Endothelial cell of umbilical vein (primary cell): ENCODE measurements around the gene KLF13. TPM values are rescaled to one million over a fixed set of nuclear protein-coding genes. Genes with fewer than 3 reads are reported as not detected.

Experiments
- BruUV-seq: library from RNA; stranded (reverse); fragments of 400-500 nt; replicated peaks from 2 replicates; lab custom pipeline; 2021; lab: Mats Ljungman, UMichigan
- CTCF ChIA-PET: fragments of 300-600, 350-600 bp; sonication (Branson Sonifier 250); formaldehyde crosslinking; loops from one replicate; lab custom pipeline; 2021; ENCODE audit warnings: antibody characterized with exemption, inconsistent platforms; lab: Charles Lee
- POLR2A ChIA-PET: fragments of 300-600, 350-600 bp; sonication (Branson Sonifier 250); formaldehyde crosslinking; loops from one replicate; lab custom pipeline; 2021; ENCODE audit warnings: antibody characterized with exemption, inconsistent platforms; lab: Charles Lee
- DNase-seq: peaks from one replicate; pipeline ENCODE4 v3.0.0-alpha.2; 2011; ENCODE audit warnings: low read depth, low spot score
- FAIRE-seq: peaks from 2 replicates; lab custom pipeline; 2011; peaks lifted over from hg19 to GRCh38; lab: Jason Lieb, UNC
- H2AFZ ChIP-seq: 2 replicates; pipeline ENCODE4 v1.6.0; 2012; ENCODE audit warnings: low read depth, low read length, control low read depth, inconsistent platforms
- H3K27ac ChIP-seq: 2 replicates; pipeline ENCODE4 v1.5.1; 2011; ENCODE audit warnings: low read depth, mild to moderate bottlenecking, control low read depth, low read length, moderate library complexity; ENCODE audit not compliant: insufficient read depth
- H3K27me3 ChIP-seq, 2 experiments: 2 replicates each; pipeline versions ENCODE4 v1.6.0 to v1.6.1; 2011; ENCODE audit warnings: low read length in 2 of 2, mixed read lengths in 1 of 2; ENCODE audit not compliant: control insufficient read depth in 2 of 2, insufficient read depth in 2 of 2
- H3K36me3 ChIP-seq, 2 experiments: 2 replicates in 1 of 2; 3 replicates in 1 of 2; pipeline ENCODE4 v1.5.1; 2011; ENCODE audit warnings: low read length in 2 of 2, mild to moderate bottlenecking in 1 of 2, moderate library complexity in 1 of 2; ENCODE audit not compliant: control insufficient read depth in 2 of 2, insufficient read depth in 2 of 2; ENCODE audit errors: extremely low read depth in 1 of 2
- H3K4me1 ChIP-seq: 3 replicates; pipeline ENCODE4 v1.5.1; 2011; ENCODE audit warnings: mild to moderate bottlenecking, low read length; ENCODE audit not compliant: control insufficient read depth, insufficient read depth; ENCODE audit errors: extremely low read depth
- H3K4me2 ChIP-seq: 2 replicates; pipeline ENCODE4 v1.6.1; 2011; ENCODE audit warnings: low read length, control low read depth, mixed read lengths; ENCODE audit not compliant: insufficient read depth
- H3K4me3 ChIP-seq, 3 experiments: fragments of 200-600 bp in 1 of 3; sonication (generic), shearing (Covaris generic) in 1 of 3; replicated peaks in 1 of 3; 2 replicates each; pipeline ENCODE4 v1.5.1; 2011 to 2016; ENCODE audit warnings: control low read depth in 3 of 3, low read length in 3 of 3, mild to moderate bottlenecking in 2 of 3, inconsistent platforms in 1 of 3, low read depth in 1 of 3, moderate library complexity in 1 of 3; ENCODE audit not compliant: insufficient read depth in 1 of 3
- H3K79me2 ChIP-seq: 2 replicates; pipeline ENCODE4 v1.6.0; 2012; ENCODE audit warnings: low read length, inconsistent platforms; ENCODE audit not compliant: control insufficient read depth, insufficient read depth
- H3K9ac ChIP-seq: replicated peaks from 2 replicates; pipeline ENCODE3; 2011; ENCODE audit warnings: low read length, control low read depth; ENCODE audit not compliant: insufficient read depth; ENCODE audit errors: extremely low read depth
- H3K9me1 ChIP-seq: replicated peaks from 3 replicates; pipeline ENCODE4 v1.6.0; 2011; ENCODE audit warnings: mild to moderate bottlenecking, low read length; ENCODE audit not compliant: control insufficient read depth, insufficient read depth; ENCODE audit errors: extremely low read depth
- H3K9me3 ChIP-seq: replicated peaks from 2 replicates; pipeline ENCODE4 v1.5.1; 2012; ENCODE audit warnings: low read length, inconsistent platforms; ENCODE audit not compliant: control insufficient read depth, insufficient read depth
- H4K20me1 ChIP-seq: replicated peaks from 2 replicates; pipeline ENCODE3; 2011; ENCODE audit warnings: mild to moderate bottlenecking, low read length; ENCODE audit not compliant: control insufficient read depth, insufficient read depth; ENCODE audit errors: extremely low read depth
- EZH2 ChIP-seq: IDR thresholded peaks from 2 replicates; pipeline ENCODE4 v1.6.1; 2012; ENCODE audit warnings: borderline replicate concordance, low read depth, mild to moderate bottlenecking, moderate library complexity, low read length, inconsistent platforms; ENCODE audit not compliant: severe bottlenecking
- FOS ChIP-seq: IDR thresholded peaks from 2 replicates; pipeline ENCODE4 v1.6.1; 2011; ENCODE audit warnings: mild to moderate bottlenecking, low read length, moderate library complexity, borderline replicate concordance; ENCODE audit not compliant: insufficient read depth
- GATA2 ChIP-seq: IDR thresholded peaks from 2 replicates; pipeline ENCODE4 v1.7.0; 2011; ENCODE audit warnings: low read depth, mild to moderate bottlenecking, moderate library complexity, mixed read lengths, low read length; ENCODE audit not compliant: insufficient read length, insufficient read depth
- MYC ChIP-seq: IDR thresholded peaks from one replicate; pipeline ENCODE4 v1.6.1; 2011; ENCODE audit warnings: mild to moderate bottlenecking, low read depth, low read length
- POLR2A ChIP-seq: IDR thresholded peaks from 2 replicates; pipeline ENCODE4 v1.6.1; 2012; ENCODE audit warnings: low read depth, mild to moderate bottlenecking, control low read depth, low read length
- dilution Hi-C: fragments of 300-500 bp; cut with MboI; formaldehyde crosslinking; loops from one replicate; pipeline ENCODE4 v1.15.0; 2019; ENCODE audit warnings: low sequenced_read_pairs; ENCODE audit not compliant: extremely low pct_ligation_motif_present
- intact Hi-C: fragments of 100-400 bp; cut with micrococcal nuclease; formaldehyde crosslinking; loops from one replicate; pipeline ENCODE4 v1.10.0; 2022
- polyA plus RNA-seq, 4 experiments: library from polyadenylated mRNA; depleted of rRNA in 3 of 4; stranded (reverse) in 3 of 4; unstranded in 1 of 4; fragments of >200 nt; gene quantifications; 2 replicates each; pipeline versions ENCODE4 v1.2.1 to v1.2.3, GENCODE V29; 2011 to 2012; ENCODE audit warnings: missing spikeins in 1 of 4
- total RNA-seq: library from RNA; stranded (reverse); gene quantifications from 2 replicates; pipeline ENCODE4 v1.2.3, GENCODE V29; 2021
- TF ChIP-seq, protein P1 (sequence below): IDR thresholded peaks from 2 replicates; pipeline ENCODE4 v1.6.1; 2011; ENCODE audit not compliant: insufficient read depth, insufficient read length
- TF ChIP-seq, protein P2 (sequence below), 2 donors: IDR thresholded peaks; 1 replicate in 1 of 2; 2 replicates in 1 of 2; pipeline ENCODE4 v1.5.1; 2011; ENCODE audit warnings: low read length in 2 of 2, mild to moderate bottlenecking in 2 of 2, moderate library complexity in 2 of 2, control low read depth in 1 of 2, inconsistent platforms in 1 of 2, low read depth in 1 of 2; ENCODE audit not compliant: insufficient read depth in 1 of 2; ENCODE audit errors: extremely low read depth in 1 of 2

KLF13 gene
- total and polyA plus RNA-seq, 2 donors (not counting 3 experiments of a cell fraction or from before 2014, with no cell fraction given) = 10.1 to 31.9 TPM

DNA sequence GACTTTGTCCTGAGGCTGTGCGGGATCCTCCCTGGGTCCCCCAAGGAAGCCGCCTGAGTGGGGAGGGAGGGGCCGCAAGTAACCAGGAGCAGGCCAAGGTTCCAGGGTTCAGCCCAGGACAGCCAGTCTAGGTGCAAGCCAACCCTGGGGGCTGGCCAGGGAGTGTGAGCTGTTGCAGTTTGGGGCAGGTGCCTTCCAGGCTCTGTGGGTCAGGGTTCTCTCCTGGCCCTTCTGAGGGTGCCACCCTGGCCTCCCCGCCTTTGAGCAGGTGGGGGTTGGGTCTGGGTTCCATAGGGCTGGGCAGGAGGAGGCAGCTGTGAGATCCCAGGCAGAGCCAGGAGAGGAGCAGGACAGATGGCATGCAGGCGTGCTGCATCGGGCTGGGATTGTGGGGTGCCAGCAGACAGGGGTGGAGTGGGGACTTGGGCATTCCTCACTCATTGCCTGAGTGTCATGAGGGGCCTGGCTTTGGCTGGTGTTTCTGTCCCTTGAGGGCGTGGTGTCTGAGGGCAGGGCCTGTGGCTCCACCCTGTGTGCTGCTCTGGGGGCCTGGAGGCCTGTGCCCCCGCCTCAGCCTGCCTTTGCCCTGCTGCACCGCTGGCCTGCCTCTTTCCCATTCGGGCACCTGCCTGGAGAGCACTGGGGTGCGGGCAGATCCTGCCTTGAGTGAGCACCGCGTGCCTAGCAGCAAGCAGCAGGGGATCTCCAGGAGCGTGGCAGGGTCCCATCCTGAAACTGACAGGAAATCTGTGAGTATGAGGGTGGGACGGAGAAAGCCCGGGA, 18.4 kb downstream of the KLF13 start:
- BruUV-seq = no TSS peak
- intact Hi-C loops = no loop called here
- Histone ChIP-seq H2AFZ (no peak overlapping the region), H3K4me1 (peaks cover 21% of the 10 kb centered on the region), H3K9ac (no peak overlapping the region), H3K4me3 (no peak overlapping the region), H4K20me1 (no peaks in the 10 kb centered on the region), H3K4me2 (no peak overlapping the region), H3K27me3 (no peaks in the 10 kb centered on the region), H3K9me3 (no peaks in the 10 kb centered on the region), H3K36me3 (no peaks in the 10 kb centered on the region), H3K79me2 (peaks cover 14% of the 10 kb centered on the region), H3K27ac (no peak overlapping the region), H3K9me1 (no peaks in the 10 kb centered on the region)
- dilution Hi-C loops = no loop called here
- FAIRE-seq (no peak), DNase-seq (no peak)
- ChIA-PET POLR2A (no interaction called here), CTCF (interaction anchor here (1.0 kb wide), 1 partner anchor 9 kb away, joined by 5 read pairs; no protein-coding TSS in a partner anchor)
- no peak for TF ChIP-seq GATA2
- no peak for TF ChIP-seq EZH2
- no peak for TF ChIP-seq POLR2A
- TF ChIP-seq, protein P1, sequence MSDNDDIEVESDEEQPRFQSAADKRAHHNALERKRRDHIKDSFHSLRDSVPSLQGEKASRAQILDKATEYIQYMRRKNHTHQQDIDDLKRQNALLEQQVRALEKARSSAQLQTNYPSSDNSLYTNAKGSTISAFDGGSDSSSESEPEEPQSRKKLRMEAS = no peak

DNA sequence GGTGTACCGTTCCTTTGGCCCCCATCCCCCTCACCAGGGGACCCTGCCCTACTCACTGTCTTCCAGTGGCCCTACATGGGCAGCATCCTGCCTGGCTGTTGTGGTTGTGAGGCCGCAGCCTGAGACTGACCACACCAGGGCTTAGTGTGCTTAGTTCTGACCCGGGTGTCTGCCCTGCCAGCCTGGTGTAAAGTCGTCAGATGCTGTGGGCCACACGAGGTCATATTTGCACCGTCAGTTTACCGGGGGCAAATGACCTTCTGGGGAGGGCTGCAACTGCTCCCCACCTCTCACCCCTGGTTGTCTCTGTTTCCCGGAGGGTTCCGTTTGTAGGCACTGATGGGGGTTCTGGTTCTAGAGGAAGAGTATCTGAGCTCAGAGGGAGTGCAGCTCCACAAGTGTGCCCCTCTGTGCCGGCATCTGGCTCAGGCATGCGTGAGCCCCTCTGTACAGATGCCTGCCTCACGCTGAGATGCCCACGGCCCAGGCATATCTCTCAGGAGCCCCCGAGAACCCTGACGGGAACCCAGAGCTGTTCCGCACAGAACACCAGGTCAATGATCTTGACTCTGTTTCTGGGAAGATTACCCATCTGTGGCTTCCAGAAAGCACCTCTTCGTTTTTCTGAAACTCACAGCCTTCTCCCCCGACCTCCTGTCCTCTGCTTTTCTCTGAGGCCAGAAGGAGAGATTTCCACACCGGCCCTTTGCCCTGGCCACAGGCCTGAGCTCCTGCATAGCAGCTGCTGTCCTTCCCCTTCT, 19.2 kb downstream of the KLF13 start:
- Histone ChIP-seq H3K4me2 (no peak overlapping the region), H3K36me3 (no peaks in the 10 kb centered on the region), H3K27ac (no peak overlapping the region), H3K79me2 (peaks cover 14% of the 10 kb centered on the region), H3K4me1 (peaks cover 21% of the 10 kb centered on the region), H3K27me3 (no peaks in the 10 kb centered on the region), H3K4me3 (no peak overlapping the region), H3K9me1 (no peaks in the 10 kb centered on the region), H3K9ac (no peak overlapping the region), H3K9me3 (no peaks in the 10 kb centered on the region), H2AFZ (no peak overlapping the region), H4K20me1 (no peaks in the 10 kb centered on the region)
- intact Hi-C loops (no loop called here), dilution Hi-C loops (no loop called here)
- FAIRE-seq (no peak), DNase-seq (no peak)
- no TSS peak for BruUV-seq
- TF ChIP-seq EZH2 (no peak), MYC (no peak), POLR2A (no peak), GATA2 (no peak), FOS (no peak)
- TF ChIP-seq, protein P2, sequence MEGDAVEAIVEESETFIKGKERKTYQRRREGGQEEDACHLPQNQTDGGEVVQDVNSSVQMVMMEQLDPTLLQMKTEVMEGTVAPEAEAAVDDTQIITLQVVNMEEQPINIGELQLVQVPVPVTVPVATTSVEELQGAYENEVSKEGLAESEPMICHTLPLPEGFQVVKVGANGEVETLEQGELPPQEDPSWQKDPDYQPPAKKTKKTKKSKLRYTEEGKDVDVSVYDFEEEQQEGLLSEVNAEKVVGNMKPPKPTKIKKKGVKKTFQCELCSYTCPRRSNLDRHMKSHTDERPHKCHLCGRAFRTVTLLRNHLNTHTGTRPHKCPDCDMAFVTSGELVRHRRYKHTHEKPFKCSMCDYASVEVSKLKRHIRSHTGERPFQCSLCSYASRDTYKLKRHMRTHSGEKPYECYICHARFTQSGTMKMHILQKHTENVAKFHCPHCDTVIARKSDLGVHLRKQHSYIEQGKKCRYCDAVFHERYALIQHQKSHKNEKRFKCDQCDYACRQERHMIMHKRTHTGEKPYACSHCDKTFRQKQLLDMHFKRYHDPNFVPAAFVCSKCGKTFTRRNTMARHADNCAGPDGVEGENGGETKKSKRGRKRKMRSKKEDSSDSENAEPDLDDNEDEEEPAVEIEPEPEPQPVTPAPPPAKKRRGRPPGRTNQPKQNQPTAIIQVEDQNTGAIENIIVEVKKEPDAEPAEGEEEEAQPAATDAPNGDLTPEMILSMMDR (IDR thresholded peaks at IDR 0.05; ENCODE audit: extremely low read depth in 1 of 2, insufficient read depth in 1 of 2, low read depth in 1 of 2, low read length in 2 of 2) = no peak
- TF ChIP-seq, protein P1 = no peak
- ChIA-PET POLR2A (no interaction called here), CTCF (interaction anchor here (1.6 kb wide), 1 partner anchor 89 kb away, joined by 6 read pairs; no protein-coding TSS in a partner anchor)
